Measurements from ENCODE around the gene CSNK1D. TPM values are rescaled to one million over a fixed set of nuclear protein-coding genes. Genes with fewer than 3 reads are reported as not detected.
"Not testable (repeated sequence)": the region's sequence is repeated elsewhere in the genome, so short reads cannot be mapped to it uniquely, and the experiment has no call there.

Gene CSNK1D
- total RNA-seq, 1 donor from 2014 or later, result 80.9 TPM

DNA sequence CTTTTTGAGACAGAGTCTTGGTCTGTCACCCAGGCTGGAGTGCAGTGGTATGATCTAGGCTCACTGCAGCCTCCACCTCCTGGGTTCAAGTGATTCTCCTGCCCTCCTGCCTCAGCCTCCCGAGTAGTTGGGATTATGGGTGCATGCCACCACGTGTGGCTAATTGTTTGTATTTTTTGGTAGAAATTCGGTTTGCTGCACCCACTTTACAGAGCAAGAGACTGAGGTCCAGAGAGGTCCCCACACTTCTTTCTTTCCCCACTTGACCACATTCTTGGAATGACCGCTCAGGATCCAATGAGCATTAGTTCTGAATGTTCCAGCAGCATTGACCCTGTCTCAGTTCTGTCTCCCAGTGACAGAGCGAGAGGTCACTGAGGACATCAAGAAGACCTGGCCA is 50.0 kb downstream of the CSNK1D start:
- intact Hi-C loops (cut with DNase I), result no loop called here
- DNase-seq (ENCODE audit: low spot score), result no peak

DNA sequence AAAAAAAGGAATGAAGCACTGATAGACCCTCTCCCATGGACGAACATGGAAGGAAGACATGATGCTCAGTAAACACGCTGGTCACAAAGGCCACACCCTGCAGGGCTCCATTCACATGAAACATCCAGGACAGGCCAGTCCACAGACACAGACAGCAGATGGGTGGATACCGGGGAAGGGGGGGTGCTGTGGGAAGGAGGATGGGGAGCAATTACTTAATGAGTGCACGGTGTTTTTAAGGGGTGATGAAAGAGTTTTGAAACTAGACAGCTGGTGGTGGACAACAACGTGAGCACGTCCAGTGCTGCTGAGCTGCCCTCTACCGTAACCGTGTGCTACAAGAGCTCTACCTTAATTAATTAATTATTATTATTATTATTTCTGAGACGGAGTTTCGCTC is 50.7 kb downstream of the CSNK1D start:
- DNase-seq (ENCODE audit: low spot score), result no peak

DNA sequence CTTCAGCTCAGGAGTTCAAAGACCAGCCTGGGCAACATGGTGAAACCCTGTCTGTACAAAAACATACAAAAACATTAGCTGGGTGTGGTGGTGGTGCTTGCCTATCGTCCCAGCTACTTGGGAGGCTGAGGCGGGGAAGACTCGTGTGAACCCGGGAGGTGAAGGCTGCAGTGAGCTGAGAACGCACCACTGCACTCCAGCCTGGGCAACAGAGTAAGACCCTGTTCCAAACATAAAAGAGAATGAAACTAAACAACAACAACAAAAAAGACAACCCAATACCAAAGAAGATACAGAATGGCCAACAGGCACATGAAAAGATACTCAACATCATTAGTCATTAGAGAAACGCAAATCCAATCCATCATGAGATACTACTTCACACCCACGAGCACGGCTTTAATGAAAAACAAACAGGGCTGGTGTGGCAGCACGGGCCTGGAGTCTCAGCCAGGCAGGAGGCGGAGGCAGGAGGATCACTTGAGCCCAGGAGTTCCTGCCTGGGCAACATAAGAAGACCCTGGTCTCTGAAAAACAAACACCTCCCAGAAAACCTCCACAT is 52.1 kb downstream of the CSNK1D start:
- intact Hi-C loops (cut with DNase I), result no loop called here
- no peak for DNase-seq (ENCODE audit: low spot score)

More for the DNA sequence above, 50.7 kb downstream of the CSNK1D start:
- intact Hi-C loops (cut with DNase I), result no loop called here

DNA sequence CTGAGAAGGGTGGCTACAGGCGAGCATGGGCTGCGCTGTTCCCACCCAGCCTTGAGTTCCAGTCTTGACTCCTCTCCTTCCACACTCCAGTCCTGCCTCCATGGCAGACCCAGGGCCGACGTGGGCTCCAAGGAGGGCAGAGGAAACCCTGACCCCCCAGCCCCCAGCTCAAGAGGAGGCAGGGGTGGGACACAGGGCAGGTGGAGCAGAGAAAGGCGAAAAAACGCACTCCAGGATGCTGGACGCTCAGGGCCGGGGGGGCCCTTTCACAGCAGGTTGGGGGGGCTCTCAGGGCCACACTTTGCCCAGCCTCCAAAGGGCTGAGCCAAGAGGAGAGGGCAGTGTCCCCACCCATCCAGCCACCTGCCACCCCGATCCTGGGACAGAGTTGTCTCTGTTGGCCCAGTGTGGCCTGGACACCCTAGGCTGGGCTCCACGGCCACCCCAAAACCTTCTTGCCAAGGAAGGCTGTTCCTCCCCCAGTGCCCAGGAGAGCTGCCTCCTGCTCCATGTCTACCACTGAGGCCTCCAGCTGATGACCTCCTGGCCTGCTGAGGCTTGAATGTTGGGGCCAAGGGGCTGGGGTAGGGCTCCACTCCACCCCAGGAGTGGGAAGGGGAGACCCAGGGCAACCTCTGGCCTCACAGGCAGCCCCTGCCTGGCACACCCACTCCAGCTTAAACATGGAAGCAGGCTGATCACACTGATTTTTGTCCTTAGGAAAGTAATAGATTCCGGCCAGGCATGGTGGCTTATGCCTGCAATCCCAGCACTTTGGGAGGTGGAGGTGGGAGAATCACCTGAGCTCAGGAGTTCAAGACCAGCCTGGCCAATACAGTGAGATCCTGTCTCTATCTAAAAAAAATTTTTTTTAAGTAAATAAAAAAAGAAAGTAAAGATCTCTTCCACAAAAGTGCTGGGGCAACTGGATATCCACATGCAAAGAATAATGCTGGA is 53.5 kb downstream of the CSNK1D start:
- DNase-seq (ENCODE audit: low spot score), result no peak
- intact Hi-C loops (cut with DNase I), result no loop called here

DNA sequence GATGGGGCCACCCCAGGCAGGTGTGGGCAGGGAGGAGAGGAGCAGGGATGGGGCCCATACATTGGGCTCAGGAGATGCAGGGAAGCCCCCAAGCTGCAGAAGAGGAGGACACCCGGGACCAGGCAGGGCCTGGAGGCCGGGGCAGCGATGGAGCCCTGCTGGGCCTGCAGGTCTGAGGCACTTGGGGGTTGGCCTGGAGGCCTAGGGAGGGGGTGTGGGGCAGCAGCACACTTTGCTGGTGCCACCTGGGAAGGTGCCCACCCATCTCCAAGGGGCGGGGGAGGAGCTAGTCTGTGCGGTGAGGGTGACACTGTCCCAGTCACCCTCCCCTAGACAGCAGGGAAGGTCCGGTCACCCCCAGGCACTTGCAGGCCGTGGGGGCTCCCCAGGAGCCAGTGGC is 54.4 kb downstream of the CSNK1D start:
- DNase-seq (ENCODE audit: low spot score), result no peak
- intact Hi-C loops (cut with DNase I), result no loop called here

DNA sequence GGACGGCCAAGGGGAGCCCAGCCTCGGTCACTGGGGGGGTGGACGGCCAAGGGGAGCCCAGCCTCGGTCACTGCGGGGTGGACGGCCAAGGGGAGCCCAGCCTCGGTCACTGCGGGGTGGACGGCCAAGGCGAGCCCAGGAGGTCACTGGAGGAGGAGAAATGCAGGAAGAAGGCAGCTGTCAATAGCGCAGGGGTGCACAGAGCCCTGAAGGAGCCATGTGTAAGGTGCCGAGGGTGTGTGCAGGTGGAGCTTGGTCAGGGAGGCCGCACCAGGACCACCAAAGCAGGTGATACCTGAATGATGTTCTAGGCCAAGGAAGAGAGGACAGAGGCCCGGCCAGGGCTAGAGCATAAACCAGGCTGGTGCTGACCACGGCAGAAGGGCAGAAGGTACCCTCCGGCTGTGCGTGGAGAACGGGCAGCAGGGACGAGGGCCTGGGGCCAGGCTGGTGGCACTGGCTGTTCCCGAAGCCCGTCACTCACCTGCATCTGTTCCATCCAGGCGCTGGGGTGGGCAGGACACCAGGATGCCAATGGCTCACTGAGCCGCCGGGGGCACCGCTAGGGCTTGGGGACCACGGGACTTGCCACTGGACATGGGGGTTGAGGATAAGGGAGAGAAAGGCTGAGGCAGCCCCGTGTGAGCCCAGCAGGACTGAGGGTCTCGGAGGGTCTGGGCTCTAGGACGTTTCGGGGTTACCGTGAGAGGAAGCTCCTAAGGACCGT is 55.0 kb downstream of the CSNK1D start:
- no peak for DNase-seq (ENCODE audit: low spot score)
- intact Hi-C loops (cut with DNase I), result no loop called here

DNA sequence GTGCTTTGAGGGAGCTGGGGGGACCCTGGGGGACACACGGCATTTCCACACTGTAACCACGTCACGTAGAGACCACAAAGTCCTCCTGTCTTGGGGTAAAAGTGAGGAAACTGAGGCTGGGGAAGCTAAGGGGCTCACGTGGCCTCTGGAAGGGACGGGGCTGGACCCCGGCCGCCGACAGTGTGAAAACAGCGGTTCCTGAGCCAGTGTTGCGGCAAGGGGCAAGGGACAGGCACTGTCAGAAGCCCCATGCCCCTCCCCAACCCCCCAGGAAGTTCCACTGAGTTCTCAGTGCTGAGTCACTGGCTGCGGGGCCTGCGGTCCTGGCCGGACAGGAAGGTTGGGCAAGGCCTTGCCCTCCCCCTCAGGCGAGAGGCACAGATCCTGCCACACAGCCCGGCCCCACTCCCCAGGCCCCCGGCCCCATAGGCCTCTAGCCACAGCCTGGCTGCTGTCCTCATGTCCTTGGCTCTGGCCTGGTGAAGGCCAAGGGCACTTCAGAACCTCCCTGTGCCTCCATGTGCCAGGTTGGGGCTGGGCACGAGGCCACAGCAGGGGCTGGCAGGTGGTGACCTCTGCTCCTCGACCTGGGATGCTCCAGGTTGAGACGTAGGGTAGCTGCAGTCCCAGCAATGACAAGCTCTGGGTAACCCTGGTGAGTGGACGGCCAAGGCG is 55.8 kb downstream of the CSNK1D start:
- intact Hi-C loops (cut with DNase I), result no loop called here
- DNase-seq (ENCODE audit: low spot score), result peak; percentile 96

DNA sequence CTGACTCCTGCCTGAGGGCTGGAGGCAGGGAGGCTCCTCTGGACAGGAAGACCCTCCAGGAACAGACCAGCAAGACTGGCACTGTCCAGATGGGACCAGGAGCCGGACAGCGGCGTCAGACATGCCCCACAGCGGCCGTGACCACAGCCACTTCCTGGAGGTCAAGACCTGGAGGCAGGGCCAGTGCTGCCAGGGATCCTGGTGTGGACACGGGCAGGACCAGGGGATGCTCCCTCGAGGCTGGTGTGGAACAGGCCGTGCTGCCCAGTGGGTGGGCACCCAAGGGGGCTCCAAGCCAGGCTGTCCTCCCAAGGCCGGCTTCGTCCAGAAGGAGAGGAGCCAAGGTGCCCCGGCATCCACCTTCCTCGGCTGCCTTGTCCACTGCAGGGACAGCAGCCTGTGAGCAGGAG is 56.4 kb downstream of the CSNK1D start:
- DNase-seq (ENCODE audit: low spot score), result no peak
- intact Hi-C loops (cut with DNase I), result no loop called here

DNA sequence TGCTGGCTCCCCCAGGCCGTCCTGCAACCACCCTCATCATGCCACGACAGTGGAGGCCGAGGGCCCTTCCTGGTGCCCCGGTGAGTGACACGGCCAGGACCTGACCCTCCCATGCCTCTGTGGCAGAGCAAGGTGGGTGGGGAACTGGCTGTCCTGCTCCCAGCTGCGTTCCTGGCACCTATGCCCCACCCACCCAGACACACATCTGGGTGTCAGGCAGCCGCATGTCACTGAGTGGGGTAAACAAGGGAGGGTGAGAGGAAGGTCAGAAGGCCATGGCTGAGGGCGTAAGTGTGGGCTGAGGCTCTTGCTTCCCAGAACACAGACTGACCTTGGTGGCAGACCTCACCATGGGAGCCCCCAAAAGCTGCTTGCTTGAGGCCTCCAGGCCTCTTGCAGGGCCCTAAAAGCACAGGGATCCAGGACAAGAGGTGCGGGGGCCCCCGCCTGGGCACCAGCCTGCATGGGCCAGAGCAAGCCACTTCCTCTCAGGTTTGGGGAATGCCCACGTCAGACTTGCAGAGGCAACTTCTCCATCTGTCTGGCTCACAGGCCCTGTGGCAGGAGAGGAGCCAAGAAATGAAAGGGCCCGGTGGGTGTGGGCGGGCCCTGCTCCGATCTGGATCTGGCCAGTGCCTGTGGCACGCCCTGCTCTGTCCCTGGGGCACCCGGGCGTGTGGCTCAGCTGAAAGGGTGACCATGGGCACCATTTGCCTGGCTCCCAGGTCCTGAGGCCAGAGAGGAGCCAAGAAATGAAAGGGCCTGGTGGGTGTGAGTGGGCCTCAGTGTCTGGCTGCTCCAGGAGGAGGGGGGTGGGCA is 57.0 kb downstream of the CSNK1D start:
- DNase-seq (ENCODE audit: low spot score), result peak; percentile 93
- intact Hi-C loops (cut with DNase I), result no loop called here

DNA sequence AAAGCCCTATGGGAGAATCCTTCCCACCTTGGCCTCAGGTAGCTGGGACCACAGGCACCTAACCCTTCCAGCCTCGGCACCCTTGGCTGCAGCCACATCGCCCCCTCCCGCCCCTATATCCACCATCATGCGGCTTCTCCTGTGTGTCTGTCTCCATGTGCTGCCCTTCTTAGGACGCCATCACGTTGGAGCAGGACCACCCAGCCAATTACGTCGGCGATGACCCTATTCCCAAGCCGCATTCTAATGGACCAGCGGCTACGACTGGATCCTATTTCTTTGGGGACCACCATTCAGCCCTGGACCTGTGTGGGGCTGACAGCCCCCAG is 57.6 kb downstream of the CSNK1D start:
- intact Hi-C loops (cut with DNase I), result no loop called here
- no peak for DNase-seq (ENCODE audit: low spot score)

DNA sequence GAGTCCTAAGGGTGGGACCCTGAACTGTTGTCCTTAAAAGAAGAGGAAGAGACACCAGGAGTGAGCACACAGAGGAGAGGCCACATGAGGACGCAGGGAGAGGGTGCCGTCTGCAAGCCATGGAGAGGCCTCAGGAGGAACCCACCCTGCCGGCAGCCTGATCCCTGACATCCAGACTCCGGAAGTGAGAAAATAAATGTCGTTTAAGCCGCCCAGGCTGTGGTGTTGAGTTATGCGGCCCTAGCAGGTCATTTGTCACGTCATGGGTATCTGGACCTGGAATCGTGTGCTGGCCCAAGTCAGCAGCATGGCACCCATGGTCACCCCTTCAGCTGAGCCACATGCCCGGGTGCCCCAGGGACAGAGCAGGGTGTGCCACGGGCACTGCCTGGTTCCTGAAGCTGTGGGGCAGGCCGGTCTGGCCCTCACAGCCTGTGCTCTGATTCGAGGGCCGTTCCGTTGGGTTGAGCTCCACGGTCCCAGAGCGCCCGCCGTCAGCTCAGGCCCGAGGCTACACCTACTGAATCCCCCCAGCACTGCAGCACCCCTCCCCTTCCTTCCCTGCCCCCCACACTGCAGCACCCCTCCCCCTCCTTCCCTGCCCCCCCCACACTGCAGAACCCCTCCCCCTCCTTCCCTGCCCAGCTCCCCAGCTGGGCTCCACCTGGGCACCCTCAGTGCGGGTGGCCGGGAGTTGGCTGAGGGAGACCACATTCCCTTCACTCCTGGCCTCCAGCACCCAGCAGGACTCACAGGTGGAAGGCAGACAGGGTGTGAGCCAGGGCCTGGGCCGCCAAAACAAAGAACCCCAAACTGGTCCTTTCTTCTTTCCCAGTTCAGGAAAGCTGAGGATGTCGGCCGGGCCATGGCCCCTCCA is 58.2 kb downstream of the CSNK1D start:
- intact Hi-C loops (cut with DNase I), result no loop called here
- DNase-seq (ENCODE audit: low spot score), result no peak

DNA sequence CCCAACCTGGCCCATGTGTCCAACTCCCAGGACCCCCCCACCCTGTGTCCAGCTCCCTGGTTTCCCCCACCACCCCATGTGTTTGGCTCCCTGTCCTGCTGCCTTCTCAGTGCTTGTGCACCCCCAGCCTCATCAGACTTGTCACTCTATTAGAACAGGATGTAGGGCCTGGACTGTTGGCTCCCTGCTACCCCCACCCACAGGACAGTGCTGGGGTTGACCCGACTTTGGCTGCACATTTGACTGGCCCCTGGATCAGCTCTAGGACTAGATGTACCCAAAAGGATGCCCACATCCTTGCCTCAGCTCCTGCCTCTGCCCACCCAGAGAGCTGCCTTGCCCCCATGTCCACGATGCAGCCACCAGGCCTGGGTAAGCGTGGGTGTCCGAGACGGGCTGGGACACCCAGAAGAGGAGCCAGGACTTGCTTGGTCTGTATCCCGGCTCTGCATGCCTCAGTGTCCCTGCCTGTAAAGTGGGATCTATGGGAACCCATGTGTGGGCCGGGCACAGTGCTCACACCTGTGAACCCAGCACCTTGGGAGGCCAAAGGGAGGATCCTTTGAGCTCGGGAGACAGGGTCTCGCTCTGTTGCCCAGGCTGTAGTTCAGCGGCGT is 59.4 kb downstream of the CSNK1D start:
- no peak for DNase-seq (ENCODE audit: low spot score)

DNA sequence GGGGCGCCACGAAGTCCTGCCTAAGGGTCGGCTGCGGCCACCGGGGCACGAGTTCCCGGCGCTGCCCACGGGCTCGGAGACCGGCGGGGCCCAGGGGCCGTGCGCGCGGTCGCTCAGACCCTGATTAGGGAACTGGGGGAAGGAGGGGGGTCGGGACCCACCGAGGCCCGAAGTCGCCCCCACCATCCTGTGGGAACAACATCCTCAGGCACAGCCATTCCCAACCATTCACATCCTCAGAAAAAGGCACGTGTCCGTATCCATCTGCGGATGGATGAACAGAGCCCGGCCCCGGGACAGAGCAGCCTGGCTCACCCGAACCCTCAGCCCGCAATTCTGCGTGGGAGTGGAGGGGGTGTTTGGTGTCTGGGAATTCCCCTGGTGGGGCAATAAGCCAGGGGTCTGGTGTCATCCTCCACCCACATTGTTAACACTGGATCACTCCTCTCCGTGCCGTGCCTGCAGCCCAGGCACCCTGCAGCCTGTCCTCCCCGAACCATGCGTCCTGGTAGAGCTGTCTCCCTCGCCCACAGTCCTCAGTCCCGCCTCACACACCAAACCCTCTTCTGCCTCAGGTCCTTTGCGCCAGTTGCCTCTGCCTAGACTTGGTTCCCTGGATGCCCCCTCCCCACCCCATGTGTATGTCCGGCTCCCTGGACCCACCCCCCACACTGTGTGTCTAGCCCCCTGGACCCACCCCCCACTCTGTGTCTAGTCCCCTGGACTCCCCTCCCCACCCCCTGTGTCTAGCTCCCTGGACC is 60.1 kb downstream of the CSNK1D start:
- no peak for DNase-seq (ENCODE audit: low spot score)
- intact Hi-C loops (cut with DNase I), result no loop called here

More for the DNA sequence above, 59.4 kb downstream of the CSNK1D start:
- intact Hi-C loops (cut with DNase I), result no loop called here

DNA sequence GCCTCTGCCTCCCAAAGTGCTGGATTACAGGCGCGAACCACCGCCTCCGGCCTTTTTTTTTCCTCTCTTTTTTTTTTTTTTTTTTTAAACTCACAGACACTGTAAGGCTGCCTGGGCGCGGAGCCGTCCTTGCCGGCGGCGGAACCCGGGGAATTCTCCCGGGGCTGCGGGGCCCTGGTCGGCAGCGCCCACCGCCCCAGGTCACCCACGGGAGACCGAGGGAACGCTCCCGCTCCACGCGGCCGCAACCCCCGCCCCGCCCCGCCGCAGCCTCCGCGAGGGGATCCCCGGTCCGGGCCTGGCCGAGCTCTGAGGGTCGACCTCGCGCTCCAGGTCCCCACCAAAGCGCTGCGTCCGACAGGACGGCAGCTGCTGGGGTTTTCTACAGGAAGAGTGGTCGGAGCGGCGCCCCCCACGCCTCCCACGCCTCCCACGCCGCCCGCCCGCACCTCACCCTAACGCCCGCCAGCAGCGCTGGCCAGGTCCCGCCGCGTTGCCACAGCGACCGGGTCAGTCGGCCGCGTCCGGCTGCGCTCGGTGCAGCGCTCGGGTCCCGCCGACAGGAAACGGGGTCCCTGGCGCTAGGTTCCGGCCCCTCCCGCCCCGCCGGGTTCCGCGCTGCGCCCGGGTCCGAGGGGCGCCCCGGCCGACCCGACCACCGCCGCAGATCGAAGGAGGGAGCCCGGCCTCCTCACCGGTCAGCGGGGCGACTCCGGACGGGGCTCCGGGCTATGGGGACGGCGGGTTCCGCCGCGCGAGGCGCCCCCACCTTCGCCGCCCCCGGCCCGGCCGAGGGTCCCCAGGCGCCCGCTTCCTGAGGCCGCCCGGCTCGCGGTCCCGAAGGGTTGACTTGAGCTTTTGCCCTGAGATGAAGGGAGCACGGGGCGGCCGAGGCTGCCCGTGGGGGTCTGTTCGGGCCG is 60.9 kb downstream of the CSNK1D start, which contains the start of gene CCDC57:
CCDC57 (minus strand) TSS at position 512 of the 920 bp plus-strand sequence. CDS start 10,898 bp downstream, outside the sequence.
- peak; percentile 91 for DNase-seq (ENCODE audit: low spot score)
- intact Hi-C loops (cut with DNase I), result no loop called here

DNA sequence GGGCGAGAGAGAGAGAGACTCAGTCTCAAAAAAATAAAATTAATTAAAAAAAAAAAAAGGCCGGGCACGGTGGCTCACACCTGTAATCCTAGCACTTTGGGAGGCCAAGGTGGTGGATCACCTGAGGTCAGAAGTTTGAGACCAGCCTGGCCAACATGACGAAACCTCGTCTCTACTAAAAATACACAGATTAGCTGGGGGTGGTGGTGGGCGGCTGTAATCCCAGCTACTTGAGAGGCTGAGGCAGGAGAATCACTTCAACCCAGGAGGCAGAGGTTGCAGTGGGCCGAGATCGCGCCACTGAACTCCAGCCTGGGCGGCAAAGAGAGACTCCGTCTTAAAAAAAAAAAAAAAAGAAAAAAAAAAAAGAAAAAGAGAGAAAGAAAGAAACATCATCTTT is 62.8 kb downstream of the CSNK1D start:
- intact Hi-C loops (cut with DNase I); DNase-seq (ENCODE audit: low spot score): not testable (repeated sequence)

All from cardiac septum (tissue), 1 donor.